PFSK-1 (cell line): ENCODE measurements around the gene AASDH.

Experiments used
- FOXP2 ChIP-seq: optimal IDR thresholded peaks from 2 replicates; pipeline ENCODE3; 2011; ENCODE audit warnings: borderline replicate concordance, control low read depth, inconsistent platforms; ENCODE audit not compliant: insufficient read depth; ENCODE audit errors: extremely low read length, extremely low read depth
- POLR2AphosphoS5 ChIP-seq: IDR thresholded peaks from 2 replicates; pipeline ENCODE4 v1.6.1; 2012; ENCODE audit warnings: low read depth, mild to moderate bottlenecking, control low read depth, low read length, moderate library complexity
- REST ChIP-seq, 2 experiments: IDR thresholded peaks; 2 replicates each; pipeline versions ENCODE4 v1.6.1 to v1.8.0; 2011 to 2012; ENCODE audit warnings: low read depth in 2 of 2, low read length in 2 of 2, control low read depth in 1 of 2, inconsistent platforms in 1 of 2, mild to moderate bottlenecking in 1 of 2, moderate library complexity in 1 of 2; ENCODE audit not compliant: insufficient read depth in 1 of 2
- SIN3A ChIP-seq: IDR thresholded peaks from 2 replicates; pipeline ENCODE4 v1.6.1; 2012; ENCODE audit warnings: mild to moderate bottlenecking, low read length, moderate library complexity, borderline replicate concordance; ENCODE audit not compliant: insufficient read depth
- TAF1 ChIP-seq: IDR thresholded peaks from 2 replicates; pipeline ENCODE4 v1.6.1; 2012; ENCODE audit warnings: low read length, control low read depth, borderline replicate concordance; ENCODE audit not compliant: insufficient read depth

AASDH gene

GRCh38 chr4:56424697-56425514 is 37.6 kb upstream of the AASDH start:
- TF ChIP-seq FOXP2 (no peak), POLR2AphosphoS5 (no peak), SIN3A (no peak), TAF1 (no peak), REST (IDR thresholded peaks at IDR 0.05; ENCODE audit: insufficient read depth in 1 of 2, low read depth in 2 of 2, low read length in 2 of 2) (no peak)

GRCh38 chr4:56424176-56424575 is 36.9 kb upstream of the AASDH start:
- TF ChIP-seq SIN3A, result no peak
- TF ChIP-seq FOXP2, result no peak
- no peak for TF ChIP-seq REST (IDR thresholded peaks at IDR 0.05; ENCODE audit: insufficient read depth in 1 of 2, low read depth in 2 of 2, low read length in 2 of 2)
- TF ChIP-seq POLR2AphosphoS5, result no peak
- no peak for TF ChIP-seq TAF1

- no peak for TF ChIP-seq TAF1
- no peak for TF ChIP-seq FOXP2
- TF ChIP-seq REST (IDR thresholded peaks at IDR 0.05; ENCODE audit: insufficient read depth in 1 of 2, low read depth in 2 of 2, low read length in 2 of 2), result no peak
- no peak for TF ChIP-seq POLR2AphosphoS5
- TF ChIP-seq SIN3A, result no peak
Measured at GRCh38 chr4:56417396-56417795, 30.1 kb upstream of the AASDH start.

GRCh38 chr4:56416349-56416748 is 29.1 kb upstream of the AASDH start:
- TF ChIP-seq POLR2AphosphoS5 (no peak), TAF1 (no peak), SIN3A (no peak), FOXP2 (no peak), REST (IDR thresholded peaks at IDR 0.05; ENCODE audit: insufficient read depth in 1 of 2, low read depth in 2 of 2, low read length in 2 of 2) (no peak)
